Natural killer cell treated with Interleukin-12 subunit alpha and Interleukin-12 subunit beta and Interleukin-15 and Interleukin-18, amount 100 ng/mL, for 72 hours (primary cell): ENCODE data around the gene DIDO1. TPM values are rescaled to one million over a fixed set of nuclear protein-coding genes. Genes with fewer than 3 reads are reported as not detected.

Experiments
- ATAC-seq, 2 donors: fragments of 150-1000 bp; cut with Tn5 transposase in 1 of 2; sonication (Bioruptor Pico), chemical (Tn5 transposase) in 1 of 2; 2 replicates each; pipeline ENCODE4 v1.10.0; 2021
- DNase-seq: peaks from one replicate; pipeline ENCODE4 v3.0.0; 2022; ENCODE audit warnings: low spot score
- H3K27ac Mint-ChIP-seq, 2 donors: 1 replicate in 1 of 2; 2 replicates in 1 of 2; pipeline ENCODE4 v1.8.0; 2022; ENCODE audit warnings: mixed read lengths in 2 of 2, mild to moderate bottlenecking in 1 of 2, moderate library complexity in 1 of 2
- H3K27me3 Mint-ChIP-seq, 2 donors: 1 replicate in 1 of 2; 2 replicates in 1 of 2; pipeline ENCODE4 v1.8.0; 2022; ENCODE audit warnings: mixed read lengths in 2 of 2
- H3K36me3 Mint-ChIP-seq: one replicate; pipeline ENCODE4 v1.8.0; 2022; ENCODE audit warnings: mixed read lengths
- H3K4me1 Mint-ChIP-seq, 2 donors: 1 replicate in 1 of 2; 2 replicates in 1 of 2; pipeline ENCODE4 v1.8.0; 2022; ENCODE audit warnings: low read depth in 2 of 2, mixed read lengths in 2 of 2, mild to moderate bottlenecking in 1 of 2
- H3K4me3 Mint-ChIP-seq: one replicate; pipeline ENCODE4 v1.8.0; 2022; ENCODE audit warnings: mixed read lengths
- H3K9me3 Mint-ChIP-seq: 2 replicates; pipeline ENCODE4 v1.8.0; 2022; ENCODE audit warnings: mixed read lengths
- total RNA-seq, 2 donors: library from RNA; stranded (reverse); gene quantifications; one replicate each; pipeline ENCODE4 v1.2.3, GENCODE V29; 2022

Gene DIDO1
- total RNA-seq, 2 donors from 2014 or later: 57.6 to 81.1 TPM

DNA sequence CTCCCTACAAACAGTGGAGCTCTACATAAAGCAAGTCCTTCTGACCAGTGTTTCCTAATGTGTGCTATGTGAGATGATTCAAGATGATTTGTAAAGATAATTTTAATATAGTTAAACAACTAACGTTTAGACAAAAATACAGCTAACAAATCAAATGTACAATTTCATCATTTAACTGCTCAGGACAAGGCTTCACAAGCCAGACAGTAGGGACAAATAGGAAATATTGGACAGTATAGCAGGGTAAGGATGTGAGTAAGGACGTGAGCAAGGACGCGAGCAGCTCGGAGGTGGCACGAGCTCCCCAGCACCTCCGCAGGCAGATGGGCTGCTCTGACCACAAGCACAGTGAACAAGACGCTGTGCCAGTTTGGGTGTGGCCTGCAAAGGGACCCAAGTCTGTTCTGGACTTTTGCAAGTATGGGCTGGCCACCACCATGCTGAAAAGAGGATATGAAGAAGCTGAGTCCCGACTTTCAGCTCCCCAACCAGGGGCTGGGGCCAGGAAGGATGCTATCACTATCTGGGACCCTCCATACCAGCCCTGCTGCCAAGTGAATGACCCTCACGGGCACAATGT is 14.5 kb downstream of the DIDO1 start:
- H3K9me3 Mint-ChIP-seq: no peaks in the 10 kb centered on the region
- DNase-seq (no peak), ATAC-seq (no peak)
- no peaks in the 10 kb centered on the region for H3K27me3 Mint-ChIP-seq
- no peak overlapping the region for H3K4me3 Mint-ChIP-seq
- no peak overlapping the region for H3K27ac Mint-ChIP-seq
- H3K4me1 Mint-ChIP-seq: peaks cover 43 to 44% of the 10 kb centered on the region in 2 donors
- H3K36me3 Mint-ChIP-seq: peaks cover 6% of the 10 kb centered on the region

DNA sequence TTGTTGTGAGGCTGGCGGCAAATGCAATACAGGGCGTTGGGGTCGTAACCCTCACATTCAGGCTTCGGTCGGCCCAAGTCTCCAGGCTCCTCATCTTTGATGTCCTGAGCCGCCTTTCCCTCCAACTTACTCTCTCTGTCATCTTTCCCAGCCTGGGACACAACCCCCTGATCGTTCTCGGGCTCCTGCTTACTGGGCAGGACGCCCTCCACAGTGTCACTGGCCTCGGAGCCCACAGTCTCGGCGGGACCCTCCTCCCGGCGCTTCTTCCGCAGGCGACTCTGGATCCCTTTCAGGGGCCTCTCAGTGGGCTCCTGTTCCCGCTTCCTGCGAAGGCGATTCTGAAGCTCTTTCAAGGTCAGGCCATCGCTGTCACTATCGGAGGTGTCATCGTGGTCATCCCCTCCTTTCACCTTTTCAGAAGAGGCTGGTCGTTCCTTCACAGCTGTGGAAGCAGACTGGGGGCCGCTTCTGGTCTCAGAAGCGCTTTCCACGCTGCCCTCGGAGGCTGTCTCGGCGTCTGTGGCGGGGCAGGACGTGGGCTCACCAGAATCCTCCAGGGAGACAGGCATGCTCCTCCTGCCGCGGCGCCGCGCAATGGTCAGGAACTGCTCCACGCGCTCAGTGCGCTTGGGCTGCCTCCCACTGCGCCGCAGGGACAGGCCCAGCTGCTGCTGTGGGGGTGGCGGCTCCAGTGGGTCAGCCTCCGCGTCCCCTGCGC is 15.4 kb downstream of the DIDO1 start:
- peaks cover 39 to 42% of the 10 kb centered on the region in 2 donors for H3K4me1 Mint-ChIP-seq
- no peak overlapping the region for H3K27ac Mint-ChIP-seq
- ATAC-seq: no peak
- no peak overlapping the region for H3K4me3 Mint-ChIP-seq
- H3K27me3 Mint-ChIP-seq: no peaks in the 10 kb centered on the region
- DNase-seq: no peak
- no peaks in the 10 kb centered on the region for H3K9me3 Mint-ChIP-seq
- H3K36me3 Mint-ChIP-seq: peaks cover 6% of the 10 kb centered on the region

DNA sequence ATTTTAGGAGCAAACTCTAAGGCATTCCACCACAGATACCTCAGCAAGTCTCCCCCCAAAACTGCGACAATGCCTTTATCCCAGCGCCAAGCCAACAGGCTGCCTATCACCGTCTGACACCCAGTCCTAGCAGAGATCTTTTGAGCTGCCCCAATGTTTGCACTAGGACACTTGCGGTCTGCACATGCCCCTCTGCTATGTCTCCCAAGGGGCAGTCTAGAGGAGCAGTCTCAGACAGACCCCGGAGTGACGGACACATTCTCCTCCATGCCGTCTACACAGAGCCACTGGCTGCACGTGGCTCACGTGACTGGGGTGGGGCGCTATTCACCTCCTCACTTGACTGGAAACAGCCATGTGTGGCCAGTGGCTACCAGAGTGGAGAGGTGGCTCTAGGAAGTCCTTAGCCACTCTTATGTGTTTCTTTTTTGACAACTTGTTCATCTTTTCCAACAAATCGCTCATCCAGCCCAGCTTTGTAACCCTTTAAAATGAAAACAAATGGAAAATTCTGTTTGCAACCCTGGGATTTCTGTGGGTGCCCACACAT is 16.0 kb downstream of the DIDO1 start:
- H3K9me3 Mint-ChIP-seq: no peaks in the 10 kb centered on the region
- ATAC-seq (peak in 1 of 2 donors; percentile 25), DNase-seq (no peak)
- no peak overlapping the region for H3K4me3 Mint-ChIP-seq
- H3K27me3 Mint-ChIP-seq: no peaks in the 10 kb centered on the region
- H3K36me3 Mint-ChIP-seq: peaks cover 9% of the 10 kb centered on the region
- peaks cover 34 to 37% of the 10 kb centered on the region in 2 donors for H3K4me1 Mint-ChIP-seq
- no peak overlapping the region for H3K27ac Mint-ChIP-seq

DNA sequence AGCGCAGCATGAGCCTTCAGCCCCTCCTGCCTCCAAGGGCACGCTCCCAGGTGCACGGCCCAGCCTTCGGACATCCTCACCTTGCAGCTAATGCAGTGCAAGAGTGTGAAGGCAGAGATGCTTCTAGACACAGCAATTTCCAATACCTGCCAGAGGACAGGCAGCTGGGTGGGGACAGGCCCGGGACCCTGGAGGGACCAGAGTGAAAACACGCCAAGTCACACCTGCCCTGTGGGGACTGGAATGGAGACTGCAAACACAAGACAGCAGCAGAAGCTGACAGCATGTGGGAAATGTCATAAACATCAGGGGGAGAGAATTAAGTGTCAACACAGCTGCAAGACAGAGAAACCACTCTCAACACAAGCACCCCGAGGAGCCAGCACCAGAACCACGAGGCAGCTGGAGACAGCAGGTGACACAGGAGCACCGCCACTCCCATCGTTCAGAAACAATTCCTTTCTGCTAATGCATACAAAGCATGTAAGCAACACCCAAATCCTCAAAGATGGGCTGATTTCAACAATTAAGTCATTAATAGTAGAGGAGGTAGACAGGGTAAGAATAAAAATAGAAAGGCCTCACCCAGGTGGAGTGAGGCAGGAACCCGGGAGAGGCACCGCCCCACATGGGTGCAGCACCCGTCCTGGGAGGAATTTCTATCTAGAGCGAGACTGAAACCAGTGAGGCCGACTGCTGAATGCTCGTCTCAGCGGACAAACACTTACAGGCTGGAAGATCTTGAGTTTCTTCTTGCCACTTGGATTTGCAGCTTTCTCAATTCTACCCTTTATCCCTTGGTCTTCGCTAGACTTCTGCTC is 17.1 kb downstream of the DIDO1 start:
- Mint-ChIP-seq H3K4me1 (peaks cover 23 to 34% of the 10 kb centered on the region in 2 donors), H3K4me3 (no peak overlapping the region), H3K27ac (no peak overlapping the region), H3K9me3 (no peaks in the 10 kb centered on the region), H3K27me3 (no peaks in the 10 kb centered on the region), H3K36me3 (peaks cover 17% of the 10 kb centered on the region)
- DNase-seq: no peak
- ATAC-seq: no peak

DNA sequence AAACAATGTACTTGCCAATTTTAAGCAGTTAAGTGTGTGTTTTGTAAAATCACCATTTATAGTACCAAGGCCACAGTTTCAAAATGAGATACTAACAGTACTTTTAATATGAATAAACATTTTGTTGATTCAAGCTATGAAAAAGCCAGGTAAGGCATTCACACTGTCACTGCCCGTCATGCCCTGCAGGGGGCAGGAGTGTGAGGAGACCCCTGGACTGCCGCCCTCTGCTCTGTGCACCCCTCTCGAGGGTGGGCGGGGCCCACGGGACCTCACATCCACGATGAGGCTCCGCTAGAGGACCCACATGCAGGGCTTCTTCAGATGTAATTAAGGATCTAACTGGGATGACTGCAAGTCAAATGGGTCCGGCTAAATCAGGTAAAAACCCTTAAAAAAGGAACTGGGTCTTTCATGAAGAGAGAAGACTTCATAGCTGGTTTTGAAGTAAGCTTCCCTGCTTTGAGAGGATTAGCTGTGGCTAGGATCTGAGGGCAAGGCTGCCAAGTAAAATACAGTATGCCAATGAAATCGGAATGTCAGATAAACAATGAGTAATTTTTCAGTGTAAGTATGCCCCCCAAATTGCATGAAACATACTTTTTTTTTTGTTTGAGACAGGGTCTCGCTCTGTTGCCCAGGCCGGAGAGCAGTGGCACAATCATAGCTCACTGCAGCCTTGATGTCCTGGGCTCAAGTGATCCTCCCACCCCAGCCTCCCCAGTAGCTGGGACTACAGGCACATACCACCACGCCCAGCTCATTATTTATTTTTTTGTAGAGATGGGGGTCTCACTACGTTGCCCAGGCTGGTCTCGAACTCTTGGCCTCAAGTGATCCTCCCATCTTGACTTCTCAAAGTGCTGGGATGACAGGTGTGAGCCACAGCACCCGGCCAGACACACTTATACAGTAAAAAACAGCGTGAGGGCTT is 18.7 kb downstream of the DIDO1 start:
- no peak overlapping the region for H3K27ac Mint-ChIP-seq
- ATAC-seq: peak in 1 of 2 donors; percentile 56
- no peak overlapping the region for H3K4me3 Mint-ChIP-seq
- H3K36me3 Mint-ChIP-seq: peaks cover 21% of the 10 kb centered on the region
- peaks cover 14 to 26% of the 10 kb centered on the region in 2 donors for H3K4me1 Mint-ChIP-seq
- no peaks in the 10 kb centered on the region for H3K27me3 Mint-ChIP-seq
- DNase-seq: no peak
- no peaks in the 10 kb centered on the region for H3K9me3 Mint-ChIP-seq

DNA sequence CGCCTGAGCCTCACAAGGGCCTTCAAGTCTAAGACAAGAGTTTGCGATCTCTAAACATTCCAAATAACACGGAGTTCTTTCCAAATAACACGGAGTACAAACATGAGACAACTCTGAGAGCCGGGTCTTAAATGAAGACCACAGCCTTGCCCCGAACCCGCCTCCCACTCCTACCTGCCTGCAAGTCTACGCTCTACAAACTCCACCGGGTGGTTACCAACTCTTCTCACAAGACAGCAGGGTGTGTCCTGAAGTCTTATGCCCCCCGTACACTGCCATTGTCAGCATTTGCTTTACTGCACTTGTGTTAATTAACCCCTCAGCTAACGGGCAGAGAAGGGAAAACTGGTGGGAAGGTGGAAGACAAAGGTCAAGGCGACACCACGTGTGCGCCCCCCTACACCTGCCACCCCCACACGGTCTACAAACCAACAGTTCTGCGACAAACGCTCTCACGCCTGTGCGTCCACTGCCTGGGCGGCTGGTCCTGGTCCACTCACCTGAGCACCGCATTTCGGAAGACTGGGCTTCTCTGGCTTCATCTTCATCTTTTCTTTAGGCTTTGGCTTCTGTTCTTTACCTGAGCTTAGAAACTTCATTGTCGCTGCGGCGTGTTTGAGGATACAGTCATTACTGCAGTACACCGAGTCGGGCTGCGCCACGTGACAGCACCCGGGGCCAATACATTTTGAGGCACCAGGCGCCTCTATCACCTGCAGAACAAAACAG is 19.5 kb downstream of the DIDO1 start:
- H3K4me1 Mint-ChIP-seq: peaks cover 14 to 25% of the 10 kb centered on the region in 2 donors
- DNase-seq: no peak
- no peak overlapping the region for H3K4me3 Mint-ChIP-seq
- no peak for ATAC-seq
- peaks cover 21% of the 10 kb centered on the region for H3K36me3 Mint-ChIP-seq
- no peaks in the 10 kb centered on the region for H3K27me3 Mint-ChIP-seq
- H3K27ac Mint-ChIP-seq: peak overlapping the region in 1 of 2 donors; percentile 50
- no peaks in the 10 kb centered on the region for H3K9me3 Mint-ChIP-seq

DNA sequence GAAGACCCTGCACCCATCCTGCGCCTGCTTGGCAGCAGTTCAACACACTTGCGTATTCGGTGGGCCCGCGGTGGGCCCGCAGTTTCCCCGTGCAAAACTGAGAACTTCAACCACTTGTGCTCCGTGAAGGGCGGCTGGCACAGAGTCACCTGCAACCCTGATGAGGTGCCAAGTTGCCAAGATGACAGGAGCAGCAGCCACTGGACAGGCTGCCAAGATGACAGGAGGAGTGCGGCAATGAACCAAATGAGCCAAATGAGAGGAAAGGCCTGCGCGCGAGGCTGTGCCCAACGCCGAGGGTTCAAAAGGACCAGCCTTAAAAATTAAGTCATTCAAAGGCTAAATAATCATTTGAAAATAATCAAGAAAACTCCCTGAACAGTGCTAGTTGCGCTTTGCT is 20.1 kb downstream of the DIDO1 start:
- no peak overlapping the region for H3K27ac Mint-ChIP-seq
- H3K27me3 Mint-ChIP-seq: no peaks in the 10 kb centered on the region
- H3K4me3 Mint-ChIP-seq: no peak overlapping the region
- no peak for ATAC-seq
- no peaks in the 10 kb centered on the region for H3K9me3 Mint-ChIP-seq
- DNase-seq: no peak
- peaks cover 21% of the 10 kb centered on the region for H3K36me3 Mint-ChIP-seq
- H3K4me1 Mint-ChIP-seq: peaks cover 14 to 20% of the 10 kb centered on the region in 2 donors

DNA sequence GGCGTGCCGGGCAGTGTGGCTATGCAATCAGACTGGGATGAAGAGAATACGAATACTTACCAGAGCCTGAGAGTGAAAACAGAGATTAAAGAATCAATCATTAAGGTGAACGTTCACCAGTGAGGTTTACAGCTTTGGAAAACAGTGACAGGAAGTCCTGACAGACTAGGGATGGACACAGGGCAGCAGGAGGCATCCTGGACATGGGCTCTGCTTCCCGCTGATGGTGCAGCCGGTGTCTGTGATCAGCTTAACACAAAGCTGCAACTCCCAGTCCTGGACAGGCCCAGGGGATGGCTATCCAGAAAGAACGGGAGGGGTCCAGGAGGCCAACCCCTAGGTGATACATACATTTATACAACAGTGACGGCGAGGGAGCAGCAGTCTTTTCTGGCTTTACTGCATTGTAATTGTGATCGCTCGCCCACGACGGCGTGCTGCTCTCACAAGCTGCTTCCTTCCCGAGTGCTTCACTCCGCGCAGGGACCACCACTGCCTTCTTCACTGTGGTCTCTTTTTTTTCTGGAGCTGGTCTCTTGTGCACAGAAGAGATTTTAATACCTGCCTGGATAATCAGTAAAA is 20.7 kb downstream of the DIDO1 start:
- Mint-ChIP-seq H3K27me3 (no peaks in the 10 kb centered on the region), H3K36me3 (peaks cover 21% of the 10 kb centered on the region), H3K9me3 (no peaks in the 10 kb centered on the region), H3K4me1 (peaks cover 14 to 20% of the 10 kb centered on the region in 2 donors), H3K27ac (no peak overlapping the region), H3K4me3 (no peak overlapping the region)
- DNase-seq (no peak), ATAC-seq (no peak)

DNA sequence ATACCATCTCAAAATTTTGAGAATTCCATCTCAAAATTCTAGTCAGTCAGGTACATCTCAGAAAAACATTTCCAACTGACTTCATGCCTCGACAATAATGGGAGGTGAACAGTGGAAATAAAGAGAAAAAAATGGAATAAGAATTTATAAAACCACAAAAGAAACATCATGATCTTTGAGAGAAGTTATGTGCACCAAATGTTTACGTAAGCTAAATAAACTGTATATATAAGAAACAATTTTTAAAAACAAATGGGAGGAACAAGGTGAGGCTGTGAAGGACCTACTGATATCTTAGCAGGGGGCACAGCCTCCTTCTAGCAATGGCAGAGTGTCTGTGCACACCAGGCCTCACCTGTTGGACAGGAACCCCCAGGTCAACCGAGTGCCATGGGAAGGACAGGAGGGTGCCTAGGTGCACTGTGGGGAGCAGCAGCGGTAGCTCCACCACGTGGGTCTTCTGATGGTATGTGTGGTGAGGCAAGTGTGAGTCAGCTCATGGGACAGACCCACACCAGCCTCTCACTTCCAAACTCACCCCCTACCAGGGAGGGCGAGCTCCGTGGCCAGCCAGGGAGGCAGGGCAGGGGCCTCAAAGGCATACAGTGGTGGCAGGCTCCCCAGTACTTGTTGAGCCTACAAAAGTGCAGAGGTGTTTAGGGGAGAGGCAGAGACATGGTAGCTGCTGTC is 23.2 kb downstream of the DIDO1 start:
- no peaks in the 10 kb centered on the region for H3K9me3 Mint-ChIP-seq
- H3K27me3 Mint-ChIP-seq: no peaks in the 10 kb centered on the region
- no peak overlapping the region for H3K4me3 Mint-ChIP-seq
- H3K27ac Mint-ChIP-seq: no peak overlapping the region
- peaks cover 15% of the 10 kb centered on the region for H3K36me3 Mint-ChIP-seq
- ATAC-seq (no peak), DNase-seq (no peak)
- H3K4me1 Mint-ChIP-seq: peaks cover 19 to 29% of the 10 kb centered on the region in 2 donors

DNA sequence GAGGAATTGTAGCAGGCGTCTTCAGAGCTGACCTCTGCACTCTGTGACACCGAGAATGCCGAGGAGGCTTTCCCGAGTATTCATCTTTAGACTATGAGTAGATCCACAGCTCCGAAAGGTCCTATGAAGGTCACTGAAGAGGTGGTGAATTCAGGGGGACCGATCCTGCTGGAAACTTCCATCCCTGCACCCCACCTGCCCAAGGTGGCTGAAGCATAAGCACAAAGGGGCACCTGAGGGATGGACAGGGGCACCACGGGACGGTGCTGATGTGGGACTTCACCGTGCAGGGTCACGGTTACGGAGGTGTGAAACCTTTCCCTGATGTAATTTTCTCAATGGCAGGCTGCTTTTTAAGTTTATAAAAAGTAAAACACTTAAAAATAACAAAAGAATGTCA is 24.4 kb downstream of the DIDO1 start:
- no peak for ATAC-seq
- H3K27me3 Mint-ChIP-seq: no peaks in the 10 kb centered on the region
- peak overlapping the region in 1 of 2 donors; percentile 43 for H3K27ac Mint-ChIP-seq
- peaks cover 20 to 30% of the 10 kb centered on the region in 2 donors for H3K4me1 Mint-ChIP-seq
- no peaks in the 10 kb centered on the region for H3K9me3 Mint-ChIP-seq
- no peak for DNase-seq
- no peak overlapping the region for H3K4me3 Mint-ChIP-seq
- peaks cover 15% of the 10 kb centered on the region for H3K36me3 Mint-ChIP-seq

DNA sequence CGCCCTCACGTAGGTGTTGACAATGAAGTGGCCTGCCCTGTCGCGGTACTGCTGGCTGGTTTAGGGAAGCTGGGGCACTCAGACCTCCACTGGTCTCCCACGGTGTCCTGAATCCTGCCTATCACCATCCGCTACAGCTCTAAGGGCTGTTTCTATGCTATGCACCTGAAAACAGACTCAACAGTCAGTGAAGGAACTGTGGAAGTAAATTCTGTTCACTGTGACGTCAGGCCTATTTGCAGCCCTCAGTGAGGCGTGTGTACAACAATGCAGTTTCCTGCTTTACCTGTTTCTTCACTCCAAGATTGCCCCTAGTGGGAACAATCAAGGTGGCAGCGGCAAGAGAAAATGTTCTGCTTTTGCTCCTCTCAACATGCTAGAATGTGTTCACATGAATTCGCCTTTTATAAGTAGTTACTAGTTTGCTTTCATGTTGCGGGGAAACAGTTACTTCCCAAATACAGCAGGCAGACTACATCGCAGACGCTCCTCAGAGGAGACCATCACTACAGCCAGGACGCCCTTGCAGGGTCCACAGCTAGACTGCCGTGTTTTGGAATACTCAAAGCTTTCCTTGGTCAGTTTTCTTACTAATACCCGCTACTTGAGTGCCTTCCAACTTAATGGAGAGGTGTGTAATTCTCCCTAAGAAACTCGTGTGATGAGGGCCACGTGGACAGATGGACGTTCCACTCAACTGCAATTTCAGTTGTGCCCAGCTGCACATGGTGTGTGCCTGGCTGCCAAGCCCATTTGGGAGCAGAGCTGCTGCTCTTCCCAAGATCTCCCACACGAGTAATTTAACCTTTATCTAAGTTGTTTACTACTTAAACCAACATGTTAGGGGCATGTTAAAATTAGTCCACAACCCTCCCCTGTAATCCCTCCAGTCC is 25.4 kb downstream of the DIDO1 start:
- peaks cover 20 to 29% of the 10 kb centered on the region in 2 donors for H3K4me1 Mint-ChIP-seq

More for the DNA sequence above, 25.4 kb downstream of the DIDO1 start:
- ATAC-seq (peak; percentile 3 to 24), DNase-seq (no peak)
- Mint-ChIP-seq H3K4me3 (no peak overlapping the region), H3K27me3 (no peaks in the 10 kb centered on the region), H3K36me3 (peaks cover 15% of the 10 kb centered on the region), H3K9me3 (no peaks in the 10 kb centered on the region), H3K27ac (no peak overlapping the region)
